Measurements from ENCODE around the gene KDR. TPM values are rescaled to one million over a fixed set of nuclear protein-coding genes. Genes with fewer than 3 reads are reported as not detected.

The KDR gene
- polyA plus RNA-seq, 10 donors, result 34.9 to 67.5 (median 55.0) TPM

GRCh38 chr4:55124322-55125076 is 896 bp downstream of the KDR start:
- no peak for DNase-seq

- no peak for DNase-seq
Observed at GRCh38 chr4:55123791-55124190, 1.6 kb downstream of the KDR start.

- no peak for DNase-seq
Observed at GRCh38 chr4:55122235-55122634, 3.2 kb downstream of the KDR start.

- peak in 1 of 3 donors; percentile 18 for DNase-seq
Observed at GRCh38 chr4:55121246-55121645, 4.1 kb downstream of the KDR start.

GRCh38 chr4:55118397-55118796 is 7.0 kb downstream of the KDR start:
- no peak for DNase-seq

- no peak for DNase-seq
Observed at GRCh38 chr4:55117511-55117910, 7.9 kb downstream of the KDR start.

GRCh38 chr4:55116450-55116849 is 8.9 kb downstream of the KDR start:
- peak in 1 of 3 donors; percentile 20 for DNase-seq

GRCh38 chr4:55111601-55112000 is 13.8 kb downstream of the KDR start:
- no peak for DNase-seq

GRCh38 chr4:55110131-55110530 is 15.3 kb downstream of the KDR start:
- no peak for DNase-seq

- no peak for DNase-seq
Observed at GRCh38 chr4:55107054-55107453, 18.3 kb downstream of the KDR start.

GRCh38 chr4:55103224-55103623 is 22.2 kb downstream of the KDR start:
- no peak for DNase-seq

- DNase-seq, result no peak
Observed at GRCh38 chr4:55099816-55100215, 25.6 kb downstream of the KDR start.

- no peak for DNase-seq
Observed at GRCh38 chr4:55098456-55099204, 26.8 kb downstream of the KDR start.

GRCh38 chr4:55096619-55097018 is 28.8 kb downstream of the KDR start:
- peak in 1 of 3 donors; percentile 48 for DNase-seq

GRCh38 chr4:55096045-55096444 is 29.4 kb downstream of the KDR start:
- DNase-seq, result no peak

GRCh38 chr4:55092504-55092903 is 32.9 kb downstream of the KDR start:
- no peak for DNase-seq

GRCh38 chr4:55089916-55090315 is 35.5 kb downstream of the KDR start:
- DNase-seq, result no peak

- DNase-seq, result no peak
Observed at GRCh38 chr4:55087913-55088260, 37.5 kb downstream of the KDR start.

GRCh38 chr4:55087009-55087912 is 38.1 kb downstream of the KDR start:
- DNase-seq, result peak; percentile 23 to 78 (median 59)

- DNase-seq, result no peak
Observed at GRCh38 chr4:55086578-55086977, 38.8 kb downstream of the KDR start.

- no peak for DNase-seq
Observed at GRCh38 chr4:55083735-55084134, 41.7 kb downstream of the KDR start.

- DNase-seq, result peak in 1 of 3 donors; percentile 54
Observed at GRCh38 chr4:55082756-55083155, 42.6 kb downstream of the KDR start.
